Ishikawa (cell line): ENCODE data around the gene INO80C.

Experiments used
- CEBPB ChIP-seq: IDR thresholded peaks from 2 replicates; pipeline ENCODE4 v1.6.1; 2012
- CREB1 ChIP-seq: IDR thresholded peaks from 2 replicates; pipeline ENCODE4 v1.6.1; 2012; ENCODE audit warnings: low read depth
- EGR1 ChIP-seq: IDR thresholded peaks from 2 replicates; pipeline ENCODE4 v1.6.1; 2012
- EP300 ChIP-seq: IDR thresholded peaks from 2 replicates; pipeline ENCODE4 v1.6.1; 2012; ENCODE audit warnings: borderline replicate concordance
- FOXM1 ChIP-seq: IDR thresholded peaks from 2 replicates; pipeline ENCODE4 v1.6.1; 2012; ENCODE audit warnings: low read depth, borderline replicate concordance
- MAX ChIP-seq: IDR thresholded peaks from 2 replicates; pipeline ENCODE4 v1.6.1; 2012
- NFIC ChIP-seq: IDR thresholded peaks from 2 replicates; pipeline ENCODE4 v1.6.1; 2012
- RAD21 ChIP-seq: IDR thresholded peaks from 2 replicates; pipeline ENCODE4 v1.6.1; 2012; ENCODE audit warnings: low read depth
- REST ChIP-seq: IDR thresholded peaks from 2 replicates; pipeline ENCODE4 v1.6.1; 2012; ENCODE audit warnings: low read depth, mild to moderate bottlenecking
- TAF1 ChIP-seq: IDR thresholded peaks from 2 replicates; pipeline ENCODE4 v1.6.1; 2012; ENCODE audit warnings: low read depth, mild to moderate bottlenecking
- TCF12 ChIP-seq: IDR thresholded peaks from 2 replicates; pipeline ENCODE4 v1.6.1; 2012; ENCODE audit warnings: low read depth
- TEAD4 ChIP-seq: IDR thresholded peaks from 2 replicates; pipeline ENCODE4 v1.6.1; 2012
- USF1 ChIP-seq: IDR thresholded peaks from 2 replicates; pipeline ENCODE4 v1.6.1; 2012
- YY1 ChIP-seq: IDR thresholded peaks from 2 replicates; pipeline ENCODE4 v1.6.1; 2012; ENCODE audit warnings: low read depth
- ZBTB7A ChIP-seq: IDR thresholded peaks from 2 replicates; pipeline ENCODE4 v1.6.1; 2012; ENCODE audit warnings: low read depth

The INO80C gene

DNA sequence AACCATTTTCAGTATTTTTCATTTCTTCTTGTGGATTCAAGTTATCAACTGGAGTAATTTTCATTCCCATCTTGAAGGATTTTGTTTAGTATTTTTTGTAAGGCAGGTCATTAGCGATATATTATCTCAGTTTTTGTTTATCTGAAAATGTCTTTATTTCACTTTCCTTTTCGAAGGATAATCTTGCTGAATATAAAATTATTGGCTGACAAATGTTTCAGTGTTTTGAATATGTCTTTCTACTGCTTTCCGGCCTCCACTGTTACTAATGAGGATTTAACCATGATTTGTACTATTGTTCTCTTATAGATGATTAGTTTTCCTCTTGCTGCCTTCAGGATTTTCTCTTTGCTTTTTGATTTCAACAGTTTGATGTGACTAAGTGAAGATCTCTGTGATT lies 62.4 kb downstream of the INO80C start:
- TF ChIP-seq ZBTB7A = no peak
- TF ChIP-seq YY1 = no peak
- TF ChIP-seq EGR1 = no peak
- no peak for TF ChIP-seq CEBPB
- TF ChIP-seq TAF1 = no peak
- no peak for TF ChIP-seq TEAD4
- no peak for TF ChIP-seq USF1
- TF ChIP-seq EP300 = no peak
- TF ChIP-seq MAX = no peak
- TF ChIP-seq CREB1 = no peak
- TF ChIP-seq TCF12 = no peak
- no peak for TF ChIP-seq REST
- no peak for TF ChIP-seq FOXM1

- TF ChIP-seq MAX = no peak
- TF ChIP-seq CEBPB = no peak
- TF ChIP-seq REST = no peak
- TF ChIP-seq FOXM1 = no peak
Observed at GRCh38 chr18:35432565-35433001, 65.2 kb downstream of the INO80C start.

GRCh38 chr18:35431374-35431741 lies 66.4 kb downstream of the INO80C start:
- no peak for TF ChIP-seq ZBTB7A
- no peak for TF ChIP-seq MAX
- TF ChIP-seq CREB1 = no peak
- no peak for TF ChIP-seq TCF12
- no peak for TF ChIP-seq CEBPB
- no peak for TF ChIP-seq FOXM1
- TF ChIP-seq NFIC = no peak
- no peak for TF ChIP-seq EP300
- no peak for TF ChIP-seq YY1
- TF ChIP-seq TEAD4 = no peak
- TF ChIP-seq RAD21 = no peak
- TF ChIP-seq EGR1 = no peak
- TF ChIP-seq USF1 = no peak
- no peak for TF ChIP-seq REST
- TF ChIP-seq TAF1 = no peak

DNA sequence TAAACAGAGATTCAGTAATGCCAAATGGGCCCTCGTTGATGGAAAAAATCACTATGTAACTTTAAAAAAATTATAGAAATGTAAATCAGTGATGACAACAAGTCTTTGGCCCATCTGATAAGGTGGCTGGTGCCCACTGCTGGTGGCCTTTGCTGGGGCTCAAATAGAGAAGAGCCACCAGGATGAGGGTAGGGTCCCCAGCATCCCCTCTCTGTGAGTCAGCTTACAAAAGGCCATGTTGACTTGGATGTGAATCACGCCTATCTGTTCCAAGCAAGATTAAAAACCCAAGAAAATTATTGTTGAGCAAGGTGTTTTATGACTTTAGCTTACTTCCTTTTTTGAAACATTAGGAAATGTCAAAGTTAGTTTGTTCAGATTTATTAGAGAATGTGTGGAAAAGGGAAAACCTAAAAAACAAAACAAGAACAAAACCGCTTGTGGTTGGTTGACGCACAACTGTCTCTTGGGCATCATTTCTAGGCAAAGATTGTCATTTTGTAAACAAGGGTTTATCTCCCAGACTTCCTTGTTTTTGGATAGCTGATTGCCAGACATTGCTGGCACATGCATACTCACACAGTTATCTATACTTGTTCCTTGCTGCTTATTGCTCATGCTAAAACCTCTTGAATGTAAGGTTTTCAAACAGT lies 66.9 kb downstream of the INO80C start:
- no peak for TF ChIP-seq RAD21
- no peak for TF ChIP-seq NFIC
- no peak for TF ChIP-seq USF1
- TF ChIP-seq YY1 = no peak
- TF ChIP-seq ZBTB7A = no peak
- no peak for TF ChIP-seq CREB1
- no peak for TF ChIP-seq EP300
- TF ChIP-seq TAF1 = no peak
- TF ChIP-seq TEAD4 = no peak
- TF ChIP-seq EGR1 = no peak
- no peak for TF ChIP-seq MAX
- TF ChIP-seq FOXM1 = no peak
- TF ChIP-seq CEBPB = no peak
- no peak for TF ChIP-seq REST
